Breast epithelium (tissue), 3 donors: Measurements from ENCODE around the gene FTH1.

Experiments
- POLR2A ChIP-seq: fragments of 450-650 bp; IDR thresholded peaks from one replicate; pipeline ENCODE4 v1.6.1; 2016; ENCODE audit warnings: antibody characterized with exemption, mild to moderate bottlenecking, moderate library complexity
- TF ChIP-seq, protein P1 (sequence below), 3 donors: fragments of 450-650 bp; IDR thresholded peaks; one replicate each; pipeline ENCODE4 v1.5.1; 2016 to 2017; ENCODE audit warnings: antibody characterized with exemption in 3 of 3, mild to moderate bottlenecking in 3 of 3, moderate library complexity in 3 of 3

- TF ChIP-seq, protein P1, sequence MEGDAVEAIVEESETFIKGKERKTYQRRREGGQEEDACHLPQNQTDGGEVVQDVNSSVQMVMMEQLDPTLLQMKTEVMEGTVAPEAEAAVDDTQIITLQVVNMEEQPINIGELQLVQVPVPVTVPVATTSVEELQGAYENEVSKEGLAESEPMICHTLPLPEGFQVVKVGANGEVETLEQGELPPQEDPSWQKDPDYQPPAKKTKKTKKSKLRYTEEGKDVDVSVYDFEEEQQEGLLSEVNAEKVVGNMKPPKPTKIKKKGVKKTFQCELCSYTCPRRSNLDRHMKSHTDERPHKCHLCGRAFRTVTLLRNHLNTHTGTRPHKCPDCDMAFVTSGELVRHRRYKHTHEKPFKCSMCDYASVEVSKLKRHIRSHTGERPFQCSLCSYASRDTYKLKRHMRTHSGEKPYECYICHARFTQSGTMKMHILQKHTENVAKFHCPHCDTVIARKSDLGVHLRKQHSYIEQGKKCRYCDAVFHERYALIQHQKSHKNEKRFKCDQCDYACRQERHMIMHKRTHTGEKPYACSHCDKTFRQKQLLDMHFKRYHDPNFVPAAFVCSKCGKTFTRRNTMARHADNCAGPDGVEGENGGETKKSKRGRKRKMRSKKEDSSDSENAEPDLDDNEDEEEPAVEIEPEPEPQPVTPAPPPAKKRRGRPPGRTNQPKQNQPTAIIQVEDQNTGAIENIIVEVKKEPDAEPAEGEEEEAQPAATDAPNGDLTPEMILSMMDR (IDR thresholded peaks at IDR 0.05) = no peak
- no peak for TF ChIP-seq POLR2A
Observed at GRCh38 chr11:62004473-62004872, 37.0 kb upstream of the FTH1 start.
